ENCODE data around the gene SEMA6B.

Gene SEMA6B

GRCh38 chr19:4583961-4584669 is 24.6 kb upstream of the SEMA6B start:
- no peaks in the 10 kb centered on the region for H4K20me1 ChIP-seq (ENCODE audit: low read depth, low read length)
- no peaks in the 10 kb centered on the region for H3K27me3 ChIP-seq (ENCODE audit: low read length)
- no peaks in the 10 kb centered on the region for H3K9me2 ChIP-seq (replicated peaks; ENCODE audit: insufficient read depth, low read length)
- H3K9me3 ChIP-seq (ENCODE audit: insufficient read depth, low read length) = no peaks in the 10 kb centered on the region
- no peak overlapping the region for H3K4me2 ChIP-seq (ENCODE audit: low read depth, low read length, poor library complexity, severe bottlenecking)
- H3K36me3 ChIP-seq (ENCODE audit: low read length) = no peaks in the 10 kb centered on the region
- no peak overlapping the region for H3K9ac ChIP-seq (ENCODE audit: low read length)
- no peak overlapping the region for H3K27ac ChIP-seq (ENCODE audit: low read depth, low read length)
- H2AFZ ChIP-seq (ENCODE audit: low read depth, low read length, severe bottlenecking) = no peak overlapping the region
- no peak overlapping the region for H3K4me3 ChIP-seq (ENCODE audit: insufficient read depth, low read length, poor library complexity, severe bottlenecking)
- no peaks in the 10 kb centered on the region for H3K79me2 ChIP-seq (ENCODE audit: insufficient read depth, low read length)
- TF ChIP-seq CTCF (IDR thresholded peaks at IDR 0.05; ENCODE audit: insufficient read depth, low read length, poor library complexity, severe bottlenecking) (no peak), EZH2phosphoT487 (conservative IDR thresholded peaks at IDR 0.05; ENCODE audit: low read length) (no peak)
- no peaks in the 10 kb centered on the region for H3F3A ChIP-seq (ENCODE audit: insufficient read depth)

GRCh38 chr19:4582980-4583842 is 23.7 kb upstream of the SEMA6B start:
- Histone ChIP-seq H3K9ac (ENCODE audit: low read length) (no peak overlapping the region), H4K20me1 (ENCODE audit: low read depth, low read length) (no peaks in the 10 kb centered on the region), H3K27me3 (ENCODE audit: low read length) (no peaks in the 10 kb centered on the region), H3F3A (ENCODE audit: insufficient read depth) (no peaks in the 10 kb centered on the region), H2AFZ (ENCODE audit: low read depth, low read length, severe bottlenecking) (no peak overlapping the region), H3K9me3 (ENCODE audit: insufficient read depth, low read length) (no peaks in the 10 kb centered on the region), H3K4me3 (ENCODE audit: insufficient read depth, low read length, poor library complexity, severe bottlenecking) (no peak overlapping the region), H3K79me2 (ENCODE audit: insufficient read depth, low read length) (no peaks in the 10 kb centered on the region), H3K27ac (ENCODE audit: low read depth, low read length) (no peak overlapping the region), H3K9me2 (replicated peaks; ENCODE audit: insufficient read depth, low read length) (no peaks in the 10 kb centered on the region), H3K4me2 (ENCODE audit: low read depth, low read length, poor library complexity, severe bottlenecking) (no peak overlapping the region), H3K36me3 (ENCODE audit: low read length) (no peaks in the 10 kb centered on the region)
- TF ChIP-seq EZH2phosphoT487 (conservative IDR thresholded peaks at IDR 0.05; ENCODE audit: low read length) (no peak), CTCF (IDR thresholded peaks at IDR 0.05; ENCODE audit: insufficient read depth, low read length, poor library complexity, severe bottlenecking) (no peak)

GRCh38 chr19:4581666-4582553 is 22.4 kb upstream of the SEMA6B start:
- TF ChIP-seq CTCF (IDR thresholded peaks at IDR 0.05; ENCODE audit: insufficient read depth, low read length, poor library complexity, severe bottlenecking) = no peak
- Histone ChIP-seq H3F3A (ENCODE audit: insufficient read depth) (no peaks in the 10 kb centered on the region), H3K27ac (ENCODE audit: low read depth, low read length) (no peak overlapping the region), H3K9ac (ENCODE audit: low read length) (no peak overlapping the region), H2AFZ (ENCODE audit: low read depth, low read length, severe bottlenecking) (no peak overlapping the region), H3K27me3 (ENCODE audit: low read length) (no peaks in the 10 kb centered on the region), H4K20me1 (ENCODE audit: low read depth, low read length) (no peaks in the 10 kb centered on the region), H3K4me3 (ENCODE audit: insufficient read depth, low read length, poor library complexity, severe bottlenecking) (no peak overlapping the region), H3K9me2 (replicated peaks; ENCODE audit: insufficient read depth, low read length) (no peaks in the 10 kb centered on the region), H3K36me3 (ENCODE audit: low read length) (no peaks in the 10 kb centered on the region), H3K4me2 (ENCODE audit: low read depth, low read length, poor library complexity, severe bottlenecking) (no peak overlapping the region), H3K9me3 (ENCODE audit: insufficient read depth, low read length) (no peaks in the 10 kb centered on the region), H3K79me2 (ENCODE audit: insufficient read depth, low read length) (no peaks in the 10 kb centered on the region)
